ENCODE data around the gene DNM3.

The DNM3 gene

DNA sequence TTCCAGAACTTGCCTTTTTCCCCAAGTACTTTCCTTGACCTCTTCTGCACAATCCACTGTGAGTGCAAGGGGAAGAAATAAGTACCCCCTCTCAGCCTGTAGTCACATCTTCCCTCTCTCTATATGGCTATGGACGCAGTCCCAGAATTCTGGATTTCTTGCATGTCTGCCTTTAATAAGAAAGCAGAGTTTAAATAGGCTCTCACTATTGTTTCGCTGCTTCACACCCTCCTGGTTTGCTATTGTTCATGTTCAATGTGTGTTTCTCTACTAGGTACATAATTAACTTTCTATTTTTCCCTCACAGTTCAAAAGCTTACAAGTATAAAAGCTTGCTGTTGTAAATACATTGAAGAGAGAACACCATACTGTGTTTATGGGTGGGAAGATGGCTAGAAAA is 397.7 kb downstream of the DNM3 start:
- DNase-seq (ENCODE audit: low read depth): no peak
- TF ChIP-seq MYC (IDR thresholded peaks at IDR 0.05; ENCODE audit: low read depth, low read length) (no peak), POLR2A (IDR thresholded peaks at IDR 0.05; ENCODE audit: extremely low read depth, insufficient read length) (no peak), MAX (IDR thresholded peaks at IDR 0.05; ENCODE audit: low read depth, low read length) (no peak), CTCF (IDR thresholded peaks at IDR 0.05; ENCODE audit: low read depth, low read length) (no peak)

DNA sequence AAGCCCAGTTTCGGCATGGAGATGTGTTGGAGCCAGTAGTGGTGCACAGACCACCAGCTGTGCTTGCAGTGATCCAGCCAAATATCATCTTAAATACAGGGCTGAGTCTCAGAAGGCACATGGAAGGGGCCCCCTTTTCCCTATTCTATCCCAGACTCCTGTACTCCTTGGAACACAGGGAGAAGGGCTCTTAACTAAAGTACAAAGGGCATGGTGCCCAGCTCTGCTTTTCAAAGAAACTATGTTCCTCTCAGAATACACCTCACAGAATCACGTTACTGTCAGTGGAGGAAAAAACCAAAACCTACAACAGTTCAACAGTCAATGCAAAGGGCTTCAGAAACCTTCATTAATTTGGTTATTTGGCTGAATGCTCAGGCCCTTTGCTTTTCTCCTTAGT is 398.6 kb downstream of the DNM3 start:
- no peak for TF ChIP-seq POLR2A (IDR thresholded peaks at IDR 0.05; ENCODE audit: extremely low read depth, insufficient read length)
- no peak for TF ChIP-seq CTCF (IDR thresholded peaks at IDR 0.05; ENCODE audit: low read depth, low read length)
- no peak for TF ChIP-seq MYC (IDR thresholded peaks at IDR 0.05; ENCODE audit: low read depth, low read length)
- no peak for TF ChIP-seq MAX (IDR thresholded peaks at IDR 0.05; ENCODE audit: low read depth, low read length)
- DNase-seq (ENCODE audit: low read depth): no peak

More for the DNA sequence above, 397.7 kb downstream of the DNM3 start:
- no peak overlapping the region for H3K4me3 ChIP-seq (ENCODE audit: low read depth, low read length)

DNA sequence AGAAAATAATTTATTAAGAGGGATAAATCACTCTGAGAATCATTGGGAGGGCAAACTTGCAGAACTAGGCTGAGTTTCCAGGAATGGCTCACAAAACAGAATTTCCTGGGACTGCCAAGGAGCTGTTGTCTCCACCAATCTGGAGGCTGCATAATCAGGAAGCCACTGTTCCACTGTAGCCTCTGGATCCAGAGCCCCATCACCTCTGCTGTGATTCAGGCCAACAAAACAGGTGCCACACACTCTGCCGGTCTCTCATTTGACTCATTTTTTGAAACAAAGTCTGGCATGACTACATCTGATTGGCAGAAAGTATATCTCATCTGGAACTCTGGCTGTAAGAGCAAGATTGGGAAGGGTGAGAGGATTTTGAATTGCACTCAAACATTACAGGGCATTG is 400.2 kb downstream of the DNM3 start:
- DNase-seq (ENCODE audit: low read depth): no peak
- TF ChIP-seq CTCF (IDR thresholded peaks at IDR 0.05; ENCODE audit: low read depth, low read length) (no peak), MAX (IDR thresholded peaks at IDR 0.05; ENCODE audit: low read depth, low read length) (no peak), POLR2A (IDR thresholded peaks at IDR 0.05; ENCODE audit: extremely low read depth, insufficient read length) (no peak), MYC (IDR thresholded peaks at IDR 0.05; ENCODE audit: low read depth, low read length) (no peak)
- no peak overlapping the region for H3K4me3 ChIP-seq (ENCODE audit: low read depth, low read length)

More for the DNA sequence above, 398.6 kb downstream of the DNM3 start:
- no peak overlapping the region for H3K4me3 ChIP-seq (ENCODE audit: low read depth, low read length)

DNA sequence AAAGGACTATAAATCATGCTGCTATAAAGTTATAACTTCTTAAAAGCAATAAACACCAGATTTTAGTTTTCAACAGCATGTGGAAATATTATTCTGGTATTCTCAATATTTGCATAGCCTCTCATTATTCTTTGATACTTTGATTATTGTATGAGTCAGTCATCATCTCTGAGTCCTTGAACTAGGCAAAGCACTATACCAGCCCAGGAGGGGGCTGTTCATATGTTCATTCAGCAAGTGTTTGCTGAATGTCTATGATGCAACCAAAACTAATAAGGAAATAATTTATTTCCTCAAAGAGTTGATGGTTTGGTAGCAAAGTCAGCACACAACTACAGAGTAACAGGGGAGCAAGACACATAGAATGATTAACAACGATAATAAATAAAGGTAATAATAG is 403.6 kb downstream of the DNM3 start:
- no peak overlapping the region for H3K4me3 ChIP-seq (ENCODE audit: low read depth, low read length)
- TF ChIP-seq CTCF (IDR thresholded peaks at IDR 0.05; ENCODE audit: low read depth, low read length): no peak

GRCh38 chr1:172245788-172246187 is 404.5 kb downstream of the DNM3 start:
- TF ChIP-seq POLR2A (IDR thresholded peaks at IDR 0.05; ENCODE audit: extremely low read depth, insufficient read length): no peak
- TF ChIP-seq MAX (IDR thresholded peaks at IDR 0.05; ENCODE audit: low read depth, low read length): no peak
- TF ChIP-seq CTCF (IDR thresholded peaks at IDR 0.05; ENCODE audit: low read depth, low read length): no peak
- no peak for TF ChIP-seq MYC (IDR thresholded peaks at IDR 0.05; ENCODE audit: low read depth, low read length)
- no peak for DNase-seq (ENCODE audit: low read depth)
- no peak overlapping the region for H3K4me3 ChIP-seq (ENCODE audit: low read depth, low read length)

More for the DNA sequence above, 403.6 kb downstream of the DNM3 start:
- DNase-seq (ENCODE audit: low read depth): no peak
